A673 (cell line): Measurements from ENCODE around the gene PPP1R13B. TPM values are rescaled to one million over a fixed set of nuclear protein-coding genes. Genes with fewer than 3 reads are reported as not detected.

ENCODE experiments used
- BruUV-seq: library from RNA; stranded (reverse); fragments of 400-500 nt; replicated peaks from 2 replicates; lab custom pipeline; 2021; lab: Mats Ljungman, UMichigan
- CTCF ChIA-PET: fragments of 300-600 bp; sonication (Branson Sonifier 250); formaldehyde crosslinking; loops from one replicate; lab custom pipeline; 2022; ENCODE audit warnings: antibody characterized with exemption; lab: Charles Lee
- POLR2A ChIA-PET: fragments of 300-600 bp; sonication (Branson Sonifier 250); formaldehyde crosslinking; loops from one replicate; lab custom pipeline; 2022; ENCODE audit warnings: antibody characterized with exemption; ENCODE audit not compliant: low non-redundant PET; lab: Charles Lee
- DNase-seq: peaks from one replicate; pipeline ENCODE4 v3.0.0-alpha.2; 2015; ENCODE audit warnings: low spot score
- H3K27ac ChIP-seq: fragments of 200-600 bp; sonication (generic); 2 replicates; pipeline ENCODE4 v1.5.1; 2016; ENCODE audit warnings: mixed run types, low read depth, mild to moderate bottlenecking, mixed read lengths, antibody characterized with exemption, low read length; ENCODE audit not compliant: poor library complexity, severe bottlenecking
- H3K27me3 ChIP-seq: fragments of 200-600 bp; sonication (generic); replicated peaks from 2 replicates; pipeline ENCODE4 v1.6.1; 2017; ENCODE audit warnings: mixed run types, low read depth, mild to moderate bottlenecking, mixed read lengths, antibody characterized with exemption, low read length; ENCODE audit not compliant: insufficient read depth, poor library complexity
- H3K36me3 ChIP-seq: fragments of 200-600 bp; sonication (generic); 2 replicates; pipeline ENCODE4 v1.6.1; 2016; ENCODE audit warnings: mixed run types, mild to moderate bottlenecking, mixed read lengths, antibody characterized with exemption, low read length; ENCODE audit not compliant: insufficient read depth, poor library complexity, severe bottlenecking
- H3K4me1 ChIP-seq: fragments of 200-600 bp; sonication (generic); 2 replicates; pipeline ENCODE4 v1.6.1; 2017; ENCODE audit warnings: mixed run types, mild to moderate bottlenecking, mixed read lengths, antibody characterized with exemption, low read length; ENCODE audit not compliant: insufficient read depth, poor library complexity, severe bottlenecking
- H3K4me3 ChIP-seq: fragments of 200-600 bp; sonication (generic); 2 replicates; pipeline ENCODE4 v1.5.1; 2016; ENCODE audit warnings: low read depth, mixed run types, mild to moderate bottlenecking, mixed read lengths, low read length; ENCODE audit not compliant: poor library complexity, severe bottlenecking
- H3K9me3 ChIP-seq: fragments of 200-600 bp; sonication (generic); 2 replicates; pipeline ENCODE4 v1.6.1; 2016; ENCODE audit warnings: mixed run types, low read depth, mild to moderate bottlenecking, mixed read lengths, antibody characterized with exemption, low read length; ENCODE audit not compliant: poor library complexity, severe bottlenecking
- CTCF ChIP-seq: fragments of 300-800, 200-600 bp; sonication (generic); conservative IDR thresholded peaks from 2 replicates; pipeline ENCODE4 v1.5.1; 2017; ENCODE audit warnings: low read depth, mild to moderate bottlenecking, antibody characterized with exemption, low read length, moderate library complexity, mixed read lengths
- EZH2 ChIP-seq: fragments of 200-600 bp; sonication (generic); IDR thresholded peaks from 2 replicates; pipeline ENCODE4 v1.6.1; 2017; ENCODE audit warnings: borderline replicate concordance, low read depth, mild to moderate bottlenecking, mixed read lengths, antibody characterized with exemption, low read length; ENCODE audit not compliant: poor library complexity, severe bottlenecking
- intact Hi-C: fragments of 100-400 bp; cut with micrococcal nuclease; formaldehyde crosslinking; loops from one replicate; pipeline ENCODE4 v1.10.0; 2022; ENCODE audit not compliant: unreplicated experiment
- total RNA-seq: library from RNA; stranded (reverse); gene quantifications from 2 replicates; pipeline ENCODE4 v1.2.3, GENCODE V29; 2021

Gene PPP1R13B
- total RNA-seq, 1 experiment from 2014 or later: 4.8 TPM

DNA sequence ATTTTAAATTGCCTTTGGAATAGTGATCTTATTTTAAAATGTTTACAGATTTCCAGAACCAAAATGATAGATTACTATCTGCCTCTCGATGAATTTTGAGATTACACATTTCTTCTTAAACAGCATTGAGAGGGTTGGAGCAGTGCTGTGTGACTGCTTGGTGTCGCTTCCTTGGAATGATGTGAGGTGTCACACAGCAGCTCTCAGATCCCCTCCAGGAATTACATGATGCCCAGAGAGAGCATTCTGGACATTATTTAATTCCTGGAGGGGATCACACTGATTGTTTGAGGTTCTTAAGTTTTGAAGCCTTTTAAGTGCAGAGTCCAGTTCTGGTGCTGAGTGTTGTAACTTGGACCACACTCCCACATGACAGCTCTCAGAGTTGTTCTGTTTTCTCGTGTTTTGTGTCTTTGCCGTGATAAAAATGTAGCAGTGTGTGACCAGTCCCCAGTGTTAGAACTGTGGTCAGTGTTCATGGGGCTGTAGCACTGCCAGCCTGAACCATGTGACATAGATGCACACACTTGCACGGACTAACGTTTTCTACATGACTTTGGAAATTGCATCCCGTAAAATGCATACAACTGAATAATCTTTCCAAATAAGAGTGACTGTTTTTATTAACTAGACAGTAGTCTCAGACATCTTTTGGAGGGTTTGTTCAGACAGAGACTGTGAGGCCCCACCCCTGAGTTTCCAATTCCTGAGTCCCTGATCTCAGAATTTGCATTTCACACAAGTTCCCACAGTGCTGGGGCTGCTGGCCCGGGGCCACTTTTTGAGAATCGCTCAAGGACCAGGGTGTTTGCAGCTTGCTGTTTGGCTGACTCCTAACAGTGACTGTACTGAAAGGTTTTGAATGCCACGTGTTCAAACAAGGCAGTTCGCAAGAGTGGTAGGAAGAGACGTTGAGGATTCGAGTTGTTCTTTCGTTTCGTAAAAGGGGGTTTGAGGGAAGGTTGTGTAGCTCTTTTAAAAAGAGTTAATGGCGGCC is 158.2 kb downstream of the PPP1R13B start:
- H3K27ac ChIP-seq: peak overlapping the region; percentile 34

GRCh38 chr14:103688441-103688840 is 158.9 kb downstream of the PPP1R13B start:
- no TSS peak for BruUV-seq
- no peak for TF ChIP-seq CTCF
- TF ChIP-seq EZH2: no peak

More for the DNA sequence above, 158.2 kb downstream of the PPP1R13B start:
- POLR2A ChIA-PET: no interaction called here
- no peaks in the 10 kb centered on the region for H3K4me1 ChIP-seq
- DNase-seq: no peak
- intact Hi-C loops: no loop called here
- BruUV-seq: no TSS peak
- no peaks in the 10 kb centered on the region for H3K27me3 ChIP-seq
- no peak overlapping the region for H3K4me3 ChIP-seq
- no peak for TF ChIP-seq EZH2
- no peak for TF ChIP-seq CTCF
- H3K36me3 ChIP-seq: peaks cover 51% of the 10 kb centered on the region
- CTCF ChIA-PET: no interaction called here
- no peaks in the 10 kb centered on the region for H3K9me3 ChIP-seq

DNA sequence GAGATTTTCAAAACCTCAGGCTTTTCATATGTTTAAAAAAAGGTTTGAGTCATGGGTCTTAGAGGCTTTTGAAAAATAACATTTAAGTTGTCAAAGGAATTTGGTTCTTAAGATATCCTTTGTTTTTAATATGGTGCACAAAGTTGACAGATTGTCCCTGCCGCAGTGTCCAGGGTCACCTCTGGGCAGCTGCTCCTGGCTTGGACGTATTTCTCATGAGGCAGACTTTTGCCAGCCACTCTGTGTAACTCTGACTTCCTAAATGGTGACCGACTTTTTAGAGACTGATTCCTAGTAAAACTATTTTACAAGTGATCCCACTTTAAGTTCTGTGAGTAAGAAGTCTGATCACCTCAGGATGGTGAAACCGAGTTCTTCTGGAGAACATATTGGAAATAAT is 159.7 kb downstream of the PPP1R13B start:
- CTCF ChIA-PET: no interaction called here
- intact Hi-C loops: no loop called here
- no peaks in the 10 kb centered on the region for H3K27me3 ChIP-seq
- no peak overlapping the region for H3K27ac ChIP-seq
- no peaks in the 10 kb centered on the region for H3K4me1 ChIP-seq
- DNase-seq: no peak
- POLR2A ChIA-PET: no interaction called here
- peaks cover 49% of the 10 kb centered on the region for H3K36me3 ChIP-seq
- no peaks in the 10 kb centered on the region for H3K9me3 ChIP-seq
- TF ChIP-seq CTCF (no peak), EZH2 (no peak)
- no peak overlapping the region for H3K4me3 ChIP-seq
- no TSS peak for BruUV-seq

More at GRCh38 chr14:103688441-103688840, 158.9 kb downstream of the PPP1R13B start:
- Histone ChIP-seq H3K4me1 (no peaks in the 10 kb centered on the region), H3K4me3 (no peak overlapping the region), H3K27ac (no peak overlapping the region), H3K36me3 (peaks cover 48% of the 10 kb centered on the region), H3K27me3 (no peaks in the 10 kb centered on the region), H3K9me3 (no peaks in the 10 kb centered on the region)
- intact Hi-C loops: no loop called here
- CTCF ChIA-PET: no interaction called here
- DNase-seq: no peak
- POLR2A ChIA-PET: no interaction called here
